ENCODE data around the gene IMMP2L. TPM values are rescaled to one million over a fixed set of nuclear protein-coding genes. Genes with fewer than 3 reads are reported as not detected.

IMMP2L gene
- polyA plus RNA-seq, 1 of the 3 experiments (the other 2 are of a cell fraction): 10.7 TPM

DNA sequence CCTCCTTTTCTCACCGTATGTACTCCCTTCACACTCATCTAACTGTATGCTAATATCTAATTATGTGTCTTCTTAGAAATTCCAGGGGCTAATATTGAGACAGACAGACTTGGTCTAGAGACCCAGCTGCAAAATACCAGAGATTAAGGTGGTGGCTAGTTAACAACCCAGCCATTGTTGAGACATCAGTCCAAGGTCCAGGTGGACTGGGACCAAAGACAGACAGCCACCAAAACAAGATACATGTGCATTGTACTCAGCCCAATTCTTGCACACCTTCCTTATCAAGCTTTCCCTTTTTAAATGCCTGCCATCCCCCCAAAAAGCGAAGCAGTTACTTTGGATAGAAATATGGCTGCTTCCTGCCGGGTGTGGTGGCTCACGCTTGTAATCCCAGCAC is 514.7 kb downstream of the IMMP2L start (continued):
- TF ChIP-seq, protein P1, sequence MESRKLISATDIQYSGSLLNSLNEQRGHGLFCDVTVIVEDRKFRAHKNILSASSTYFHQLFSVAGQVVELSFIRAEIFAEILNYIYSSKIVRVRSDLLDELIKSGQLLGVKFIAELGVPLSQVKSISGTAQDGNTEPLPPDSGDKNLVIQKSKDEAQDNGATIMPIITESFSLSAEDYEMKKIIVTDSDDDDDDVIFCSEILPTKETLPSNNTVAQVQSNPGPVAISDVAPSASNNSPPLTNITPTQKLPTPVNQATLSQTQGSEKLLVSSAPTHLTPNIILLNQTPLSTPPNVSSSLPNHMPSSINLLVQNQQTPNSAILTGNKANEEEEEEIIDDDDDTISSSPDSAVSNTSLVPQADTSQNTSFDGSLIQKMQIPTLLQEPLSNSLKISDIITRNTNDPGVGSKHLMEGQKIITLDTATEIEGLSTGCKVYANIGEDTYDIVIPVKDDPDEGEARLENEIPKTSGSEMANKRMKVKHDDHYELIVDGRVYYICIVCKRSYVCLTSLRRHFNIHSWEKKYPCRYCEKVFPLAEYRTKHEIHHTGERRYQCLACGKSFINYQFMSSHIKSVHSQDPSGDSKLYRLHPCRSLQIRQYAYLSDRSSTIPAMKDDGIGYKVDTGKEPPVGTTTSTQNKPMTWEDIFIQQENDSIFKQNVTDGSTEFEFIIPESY (IDR thresholded peaks at IDR 0.05; ENCODE audit: borderline replicate concordance, low read depth): no peak
- TF ChIP-seq RFX5 (IDR thresholded peaks at IDR 0.05; ENCODE audit: low read length) (no peak), SMC3 (IDR thresholded peaks at IDR 0.05; ENCODE audit: low read depth, low read length) (no peak), MXI1 (IDR thresholded peaks at IDR 0.05; ENCODE audit: low read depth, low read length) (no peak), GATA2 (CRISPR knock-in tag; IDR thresholded peaks at IDR 0.05) (no peak)

DNA sequence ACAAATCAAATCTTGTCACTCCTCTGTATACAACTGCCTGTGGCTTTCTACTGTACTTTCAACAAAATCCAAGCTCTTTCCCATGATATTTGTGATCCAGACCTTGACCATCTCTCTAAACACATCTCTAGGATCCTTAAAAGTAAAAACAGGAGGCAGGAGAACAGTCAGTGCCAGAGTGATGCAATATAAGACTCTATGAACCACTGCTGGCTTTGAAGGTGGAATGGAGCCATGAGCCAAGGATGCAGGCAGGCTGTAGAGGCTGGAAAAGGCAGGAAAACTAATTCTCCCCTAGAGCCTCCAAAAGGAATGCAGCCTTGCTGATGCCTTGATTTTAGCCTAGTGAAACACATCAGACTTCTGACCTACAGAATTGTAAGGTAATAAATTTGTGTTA is 516.8 kb downstream of the IMMP2L start:
- ChIA-PET POLR2A (no interaction called here), CTCF (no interaction called here)
- TF ChIP-seq FOXM1 (IDR thresholded peaks at IDR 0.05; ENCODE audit: low read depth) (no peak), MEF2A (IDR thresholded peaks at IDR 0.05; ENCODE audit: borderline replicate concordance, low read depth) (no peak), TCF12 (IDR thresholded peaks at IDR 0.05) (no peak), SIN3A (IDR thresholded peaks at IDR 0.05; ENCODE audit: borderline replicate concordance, low read depth, low read length) (no peak), RXRA (IDR thresholded peaks at IDR 0.05; ENCODE audit: borderline replicate concordance, low read depth) (no peak), EZH2phosphoT487 (IDR thresholded peaks at IDR 0.05; ENCODE audit: borderline replicate concordance, low read depth) (no peak)
- TF ChIP-seq, protein P2, sequence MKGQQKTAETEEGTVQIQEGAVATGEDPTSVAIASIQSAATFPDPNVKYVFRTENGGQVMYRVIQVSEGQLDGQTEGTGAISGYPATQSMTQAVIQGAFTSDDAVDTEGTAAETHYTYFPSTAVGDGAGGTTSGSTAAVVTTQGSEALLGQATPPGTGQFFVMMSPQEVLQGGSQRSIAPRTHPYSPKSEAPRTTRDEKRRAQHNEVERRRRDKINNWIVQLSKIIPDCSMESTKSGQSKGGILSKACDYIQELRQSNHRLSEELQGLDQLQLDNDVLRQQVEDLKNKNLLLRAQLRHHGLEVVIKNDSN (IDR thresholded peaks at IDR 0.05; ENCODE audit: borderline replicate concordance, low read depth): no peak
- TF ChIP-seq, protein P3, sequence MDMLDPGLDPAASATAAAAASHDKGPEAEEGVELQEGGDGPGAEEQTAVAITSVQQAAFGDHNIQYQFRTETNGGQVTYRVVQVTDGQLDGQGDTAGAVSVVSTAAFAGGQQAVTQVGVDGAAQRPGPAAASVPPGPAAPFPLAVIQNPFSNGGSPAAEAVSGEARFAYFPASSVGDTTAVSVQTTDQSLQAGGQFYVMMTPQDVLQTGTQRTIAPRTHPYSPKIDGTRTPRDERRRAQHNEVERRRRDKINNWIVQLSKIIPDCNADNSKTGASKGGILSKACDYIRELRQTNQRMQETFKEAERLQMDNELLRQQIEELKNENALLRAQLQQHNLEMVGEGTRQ (IDR thresholded peaks at IDR 0.05; ENCODE audit: borderline replicate concordance, low read depth, low read length): no peak
- no peak overlapping the region for H2AFZ ChIP-seq (ENCODE audit: low read depth)
- no peak overlapping the region for H3K9ac ChIP-seq
- H3K4me3 ChIP-seq (ENCODE audit: low read depth in 2 of 2, low read length in 1 of 2): no peak overlapping the region
- DNase-seq: no peak
- no peak overlapping the region for H3K4me2 ChIP-seq
- no peaks in the 10 kb centered on the region for H3K27me3 ChIP-seq (ENCODE audit: insufficient read depth)
- H3F3A ChIP-seq (replicated peaks; ENCODE audit: insufficient read depth): peaks cover 4% of the 10 kb centered on the region
- H4K20me1 ChIP-seq (ENCODE audit: insufficient read depth): no peaks in the 10 kb centered on the region
- peaks cover 0 to 2% of the 10 kb centered on the region in 2 experiments; a peak in 2 of 4 replicates for H3K4me1 ChIP-seq (ENCODE audit: control insufficient read depth in 1 of 2, insufficient read depth in 2 of 2, low read depth in 1 of 2, low read length in 1 of 2)
- H3K36me3 ChIP-seq (replicated peaks in 1 of 2; ENCODE audit: control insufficient read depth in 1 of 2, insufficient read depth in 2 of 2, low read length in 1 of 2): no peaks in the 10 kb centered on the region
- no peaks in the 10 kb centered on the region for H3K79me2 ChIP-seq (ENCODE audit: insufficient read depth)
- H3K9me3 ChIP-seq: no peaks in the 10 kb centered on the region
- H3K27ac ChIP-seq (ENCODE audit: low read depth in 2 of 2, low read length in 1 of 2): no peak overlapping the region
- H3K9me2 ChIP-seq: no peaks in the 10 kb centered on the region

Measured in SK-N-SH (cell line).